GM19452 (cell line): ENCODE results near the gene FFAR3.
"Not testable (repeated sequence)": the region's sequence is repeated elsewhere in the genome, so short reads cannot be mapped to it uniquely, and the experiment has no call there.

ENCODE experiments used
- ATAC-seq: cut with Tn5 transposase; IDR thresholded peaks from one replicate; pipeline ENCODE4 v1.9.1; 2021; ENCODE audit not compliant: unreplicated experiment

Gene FFAR3

DNA sequence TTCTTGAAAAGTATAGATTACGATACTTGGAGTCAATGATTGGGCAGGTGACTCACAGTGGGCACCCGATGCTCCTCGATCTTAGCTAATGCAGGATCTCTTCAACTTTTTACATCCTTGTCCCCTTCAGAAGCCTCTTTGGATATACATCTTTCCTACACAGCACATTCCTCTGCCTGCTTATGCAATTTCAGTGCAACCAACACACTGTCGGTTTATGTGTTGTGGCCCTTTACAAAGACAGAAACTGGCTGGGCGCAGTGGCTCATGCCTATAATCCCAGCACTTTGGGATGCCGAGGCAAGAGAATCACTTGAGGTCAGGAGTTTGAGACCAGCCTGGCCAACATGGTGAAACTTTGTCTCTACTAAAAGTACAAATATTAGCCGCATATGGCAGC, 15.2 kb downstream of the FFAR3 start:
- no peak for ATAC-seq

DNA sequence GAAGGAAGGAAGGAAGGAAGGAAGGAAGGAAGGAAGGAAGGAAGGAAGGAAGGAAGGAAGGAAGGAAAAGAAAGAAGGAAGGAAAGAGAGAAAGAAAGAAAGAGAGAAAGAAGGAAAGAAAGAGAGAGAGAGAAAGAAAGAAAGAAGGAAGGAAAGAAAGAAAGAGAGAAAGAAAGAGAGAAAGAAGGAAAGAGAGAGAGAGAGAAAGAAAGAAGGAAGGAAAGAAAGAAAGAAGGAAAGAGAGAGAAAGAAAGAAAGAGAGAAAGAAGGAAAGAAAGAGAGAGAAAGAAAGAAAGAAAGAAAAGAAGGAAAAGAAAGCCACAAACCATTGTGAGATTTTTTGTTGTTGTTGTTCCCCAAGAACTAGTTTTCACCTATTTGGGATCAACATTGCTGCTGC, 15.8 kb downstream of the FFAR3 start:
- ATAC-seq = not testable (repeated sequence)

DNA sequence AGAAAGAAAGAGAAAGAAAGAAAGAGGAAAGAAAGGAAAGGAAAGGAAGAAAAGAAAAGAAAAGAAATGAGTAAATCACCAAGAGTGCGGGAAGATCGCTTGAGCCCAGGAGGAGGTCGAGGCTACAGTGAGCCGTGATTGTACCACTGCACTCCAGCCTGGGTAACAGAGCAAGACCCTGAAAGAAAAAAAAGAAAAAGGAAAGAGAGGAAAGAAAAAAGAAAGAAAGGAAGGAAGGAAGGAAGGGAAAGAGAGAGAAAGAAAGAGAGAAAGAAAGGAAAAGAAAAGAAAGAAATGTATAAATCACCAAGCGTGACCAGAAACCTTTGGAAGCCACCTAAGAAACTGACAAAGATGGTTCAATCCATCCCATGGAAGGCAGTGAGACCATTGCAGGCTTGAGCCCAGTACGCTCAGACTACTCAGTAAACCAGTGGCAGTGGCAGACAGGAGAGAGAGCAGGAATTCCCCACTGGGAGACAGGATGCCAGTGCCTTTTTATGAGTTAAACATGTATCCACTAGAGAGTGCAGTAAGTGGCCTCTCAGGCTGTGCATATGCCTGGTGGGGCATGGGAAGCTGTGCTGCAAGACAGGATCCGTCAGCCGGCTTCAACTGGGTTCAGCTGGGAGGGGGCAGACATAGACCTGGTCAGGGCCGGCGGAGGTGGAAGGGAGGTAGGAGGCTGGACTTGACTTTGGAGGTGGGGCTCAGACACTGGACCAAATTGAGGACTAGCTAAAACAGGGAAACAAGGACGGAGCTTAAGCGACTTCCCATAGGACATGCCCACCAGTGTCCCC, 17.4 kb downstream of the FFAR3 start:
- no peak for ATAC-seq

DNA sequence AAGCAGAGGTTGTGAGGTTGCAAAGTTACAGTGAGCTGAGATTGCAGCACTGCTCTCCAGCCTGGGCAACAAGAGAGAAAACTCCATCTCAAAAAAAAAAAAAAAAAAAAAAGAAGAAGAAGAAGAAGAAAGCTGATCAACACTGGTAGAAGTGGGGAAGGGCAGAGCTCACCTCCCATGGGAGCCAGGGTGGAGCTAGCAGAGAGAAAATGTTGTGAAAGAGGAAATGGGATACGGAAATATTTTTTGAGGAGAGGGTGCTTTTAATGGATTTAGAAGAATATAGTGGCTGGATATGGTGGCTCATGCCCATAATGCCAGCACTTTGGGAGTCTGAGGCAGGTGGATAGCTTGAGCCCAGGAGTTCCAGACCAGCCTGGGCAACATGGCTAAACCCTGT, 19.4 kb downstream of the FFAR3 start:
- no peak for ATAC-seq

DNA sequence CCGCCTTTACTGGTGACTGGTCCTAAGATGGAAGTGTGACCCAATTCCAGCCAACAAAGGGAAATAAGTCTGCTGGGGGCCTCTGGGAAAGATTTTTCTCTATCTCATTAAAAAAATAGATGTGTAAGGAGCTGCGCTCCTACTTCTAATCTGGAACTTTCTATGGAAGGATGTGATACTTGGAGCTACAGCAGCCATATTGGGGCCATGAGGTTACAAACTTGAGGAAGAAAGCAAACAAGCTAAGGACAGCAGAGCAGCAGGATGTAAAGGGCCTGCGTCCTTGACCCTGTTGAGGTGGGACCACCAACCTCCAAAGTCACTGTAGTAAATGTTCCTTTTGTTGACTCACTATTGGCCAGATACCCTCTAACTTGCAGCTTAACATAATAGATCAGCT, 20.1 kb downstream of the FFAR3 start:
- no peak for ATAC-seq

DNA sequence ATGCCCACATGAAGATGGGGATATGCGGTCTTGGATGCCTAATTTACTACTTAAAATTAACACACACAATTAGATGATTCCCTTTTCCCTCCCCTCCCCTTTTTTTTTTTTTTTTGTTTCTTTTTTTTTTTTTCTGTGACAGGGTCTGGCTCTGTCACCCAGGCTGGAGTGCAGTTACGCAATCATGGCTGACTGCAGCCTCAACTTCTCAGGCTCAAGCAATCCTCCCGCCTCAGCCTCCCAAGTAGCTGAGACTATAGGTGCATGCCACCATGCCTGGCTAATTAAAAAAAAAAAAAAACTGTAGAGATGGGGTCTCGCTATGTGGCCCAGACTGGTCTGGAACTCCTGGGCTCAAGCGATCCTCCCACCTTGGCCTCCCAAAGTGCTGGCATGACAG, 21.3 kb downstream of the FFAR3 start:
- not testable (repeated sequence) for ATAC-seq

DNA sequence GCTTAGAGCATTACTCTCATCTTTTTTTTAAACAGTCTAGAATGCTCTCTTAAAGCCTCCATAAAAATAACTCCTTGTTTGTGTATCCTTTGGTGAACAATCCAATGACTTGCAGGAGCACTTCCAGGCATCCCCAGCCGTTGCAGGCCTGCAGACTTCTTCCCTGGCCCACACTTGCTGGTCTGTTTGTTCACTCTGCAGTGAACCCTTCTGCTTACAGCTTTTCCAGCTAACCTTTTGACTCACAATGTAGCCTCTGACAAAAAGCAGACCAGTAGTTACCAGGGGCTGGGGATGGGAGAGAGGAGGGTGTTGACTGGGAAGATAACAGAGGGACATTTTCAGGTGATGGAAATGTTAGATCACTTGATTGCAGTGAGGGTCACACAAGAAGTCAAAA, 21.7 kb downstream of the FFAR3 start:
- no peak for ATAC-seq

DNA sequence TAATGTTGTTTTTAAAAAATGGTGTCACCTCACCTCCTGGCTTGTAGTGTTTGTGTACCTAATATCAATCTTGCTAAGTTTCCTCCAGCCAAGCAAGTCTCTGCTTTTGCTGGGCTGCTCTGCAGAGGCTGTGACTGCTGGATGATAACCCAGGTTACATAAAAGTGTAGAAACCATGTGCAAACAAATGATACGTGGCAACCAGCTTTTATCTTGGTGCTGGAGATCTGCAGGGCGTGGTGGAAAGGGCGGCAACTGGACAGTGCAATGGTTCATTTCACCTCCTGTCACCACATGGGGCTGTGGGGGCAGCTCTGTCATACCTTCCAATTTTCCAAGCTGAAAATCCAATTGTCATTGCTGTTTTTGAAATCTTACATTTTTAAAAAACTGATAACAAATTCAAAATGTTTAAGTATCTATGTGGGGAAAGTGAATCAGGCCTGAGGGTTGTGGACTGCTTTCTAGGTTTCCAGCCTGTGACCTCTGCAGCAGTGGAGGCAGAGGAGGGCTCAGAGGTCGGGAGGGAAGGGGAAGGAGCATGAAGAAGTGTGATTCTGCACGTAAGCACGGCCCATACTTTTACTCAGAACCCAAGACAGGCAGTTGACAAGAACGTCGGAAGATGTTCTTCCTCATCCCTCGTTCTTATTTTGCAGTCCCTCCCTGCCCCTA, 22.3 kb downstream of the FFAR3 start:
- ATAC-seq = no peak

DNA sequence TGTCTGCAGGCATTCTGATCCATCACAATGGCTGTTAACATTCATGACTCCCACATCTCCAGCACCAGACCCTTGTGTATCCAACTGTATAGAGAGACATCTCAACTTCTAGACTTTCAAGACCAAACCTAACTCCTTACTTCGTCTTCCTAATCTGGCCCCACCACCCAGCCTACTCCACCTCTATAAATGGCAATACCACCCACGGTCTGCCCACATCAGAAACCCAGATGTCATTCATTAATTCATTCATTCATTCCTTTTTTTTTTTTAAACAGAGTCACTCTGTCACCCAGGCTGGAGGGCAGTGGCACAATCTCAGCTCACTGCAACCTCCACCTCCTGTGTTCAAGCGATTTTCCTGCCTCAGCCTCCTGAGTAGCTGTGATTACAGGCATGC, 23.1 kb downstream of the FFAR3 start:
- no peak for ATAC-seq

DNA sequence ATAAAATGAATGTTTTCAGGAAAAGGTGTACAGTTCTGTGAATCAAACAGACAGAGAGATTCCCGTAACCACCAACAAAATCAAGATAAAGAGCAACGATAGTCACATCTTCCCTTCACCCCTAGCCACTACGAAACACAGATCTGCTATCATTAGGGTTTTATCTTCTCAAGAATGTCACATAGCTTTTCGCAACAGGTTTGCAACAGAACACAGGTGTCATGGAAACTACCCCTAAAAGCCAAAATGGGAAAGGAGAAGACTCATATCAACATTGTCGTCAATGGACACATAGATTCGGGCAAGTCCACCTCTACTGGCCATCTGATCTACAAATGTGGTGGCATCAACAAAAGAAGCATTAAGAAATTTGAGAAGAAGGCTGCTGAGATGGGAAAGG, 23.7 kb downstream of the FFAR3 start:
- ATAC-seq = no peak

DNA sequence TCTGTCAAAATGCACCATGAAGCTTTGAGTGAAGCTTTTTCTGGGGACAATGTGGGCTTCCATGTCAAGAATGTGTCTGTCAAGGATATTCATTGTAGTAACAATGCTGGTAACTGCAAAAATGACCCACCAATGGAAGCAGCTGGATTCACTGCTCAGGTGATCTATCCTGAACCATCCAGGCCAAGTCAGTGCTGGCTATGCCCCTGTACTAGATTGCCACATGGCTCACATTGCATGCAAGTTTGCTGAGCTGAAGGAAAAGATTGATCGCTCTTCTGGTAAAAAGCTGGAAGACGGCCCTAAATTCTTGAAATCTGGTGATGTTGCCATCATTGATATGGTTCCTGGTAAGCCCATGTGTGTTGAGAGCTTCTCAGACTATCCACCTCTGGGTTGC, 25.3 kb downstream of the FFAR3 start:
- no peak for ATAC-seq

DNA sequence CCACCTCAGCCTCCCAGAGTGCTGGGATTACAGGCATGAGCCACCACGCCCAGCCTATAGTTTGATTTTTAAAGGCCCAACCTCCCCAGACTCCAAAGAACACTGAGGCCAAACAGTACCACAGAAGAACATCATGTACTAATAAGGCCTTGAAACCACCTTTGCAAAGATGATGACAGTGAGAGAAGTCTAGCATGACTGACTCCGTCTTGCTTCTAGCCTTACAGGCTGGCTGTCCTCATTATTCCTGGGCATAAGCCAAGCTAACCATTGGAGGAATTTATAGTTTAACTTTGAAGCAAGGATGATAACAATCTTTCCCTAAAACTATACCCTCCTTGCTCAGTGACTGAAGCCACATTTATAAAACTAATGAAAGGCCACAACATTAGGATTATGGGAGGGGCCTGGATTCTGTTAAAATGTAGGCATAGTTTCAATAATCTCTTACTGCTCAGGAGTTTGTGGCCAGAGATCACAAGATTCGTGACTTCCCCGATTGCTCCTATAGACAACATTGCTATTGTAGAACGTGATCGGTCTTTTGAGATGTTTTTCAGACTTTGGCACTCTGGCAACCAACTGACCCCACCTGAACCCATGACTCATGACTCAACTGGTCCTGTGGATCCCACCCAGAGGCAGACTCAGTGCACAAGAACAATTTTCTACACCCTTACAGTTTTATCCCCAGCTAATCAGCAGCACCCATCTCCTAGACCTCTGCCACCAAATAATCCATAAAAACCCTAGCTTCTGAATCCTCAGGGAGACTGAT, 30.2 kb downstream of the FFAR3 start:
- ATAC-seq = no peak

DNA sequence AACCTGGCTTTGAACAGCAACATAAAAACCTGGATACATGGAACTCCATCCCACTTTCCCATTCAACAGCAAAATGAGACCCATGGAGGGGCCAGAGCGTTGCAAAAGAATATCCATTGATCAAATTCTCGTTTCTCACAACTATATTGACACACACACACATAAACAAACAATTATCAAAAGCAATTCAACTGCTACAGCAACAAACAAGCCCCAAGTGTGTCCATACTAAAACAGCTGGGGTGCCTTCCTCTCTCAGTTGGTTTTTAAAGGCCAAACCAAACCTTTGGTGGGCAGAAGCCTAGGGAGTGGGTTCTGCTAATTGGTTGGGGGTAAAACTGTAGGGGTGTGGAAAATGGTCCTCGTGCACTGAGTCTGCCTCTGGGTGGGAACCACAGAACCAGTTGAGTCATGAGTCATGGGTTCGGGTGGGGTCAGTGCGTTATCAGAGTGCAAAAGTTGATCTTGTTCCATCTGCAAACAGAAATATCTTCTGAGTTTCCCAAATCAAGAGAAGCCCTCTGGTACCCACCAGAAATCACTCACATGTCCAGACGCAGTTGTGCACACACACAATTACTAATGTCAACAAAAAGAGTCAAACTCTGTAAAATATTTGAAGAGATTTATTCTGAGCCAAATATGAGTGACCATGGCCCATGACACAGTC, 31.1 kb downstream of the FFAR3 start:
- no peak for ATAC-seq

DNA sequence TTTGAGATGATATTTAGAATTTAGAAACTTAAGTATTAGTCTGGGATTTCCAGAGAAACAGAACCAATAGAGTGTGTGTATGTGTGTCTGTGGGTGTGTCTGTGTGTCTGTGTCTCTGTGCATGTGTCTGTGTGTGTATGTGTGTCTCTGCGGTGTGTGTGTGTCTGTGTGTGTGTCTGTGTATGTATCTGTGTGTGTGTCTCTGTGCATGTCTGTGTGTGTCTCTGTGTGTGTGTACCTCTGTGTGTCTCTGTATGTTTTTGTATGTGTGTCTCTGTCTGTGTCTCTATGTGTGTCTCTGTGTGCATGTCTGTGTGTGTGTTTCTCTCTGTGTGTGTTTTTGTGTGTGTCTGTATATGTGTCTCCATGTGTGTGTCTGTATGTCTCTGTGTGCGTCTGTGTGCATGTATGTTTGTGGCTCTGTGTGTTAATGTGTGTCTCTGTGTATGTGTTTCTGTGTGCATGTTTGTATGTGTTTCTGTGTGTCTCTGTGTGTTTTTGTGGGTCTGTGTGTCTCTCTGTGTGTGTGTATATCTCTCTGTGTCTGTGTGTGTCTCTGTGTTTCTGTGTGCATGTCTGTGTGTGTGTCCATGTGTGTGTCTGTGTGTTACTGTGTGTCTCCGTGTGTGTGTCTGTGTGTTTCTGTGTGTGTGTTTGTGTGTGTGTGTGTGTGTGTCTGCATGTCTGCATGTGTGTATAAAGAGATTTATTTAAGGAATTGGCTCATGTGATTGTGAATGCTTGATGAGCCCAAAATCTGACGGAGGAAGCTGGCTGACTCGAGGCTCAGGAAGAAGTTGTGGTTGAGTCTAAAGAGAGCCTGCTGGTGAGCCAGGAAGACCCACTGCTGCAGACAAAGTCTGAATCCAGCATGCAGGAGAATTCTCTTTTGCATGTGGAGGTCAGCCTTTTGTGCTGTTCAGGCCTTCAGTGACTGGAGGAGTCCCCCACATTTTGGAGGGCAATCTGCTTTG, 34.8 kb downstream of the FFAR3 start:
- ATAC-seq = no peak

DNA sequence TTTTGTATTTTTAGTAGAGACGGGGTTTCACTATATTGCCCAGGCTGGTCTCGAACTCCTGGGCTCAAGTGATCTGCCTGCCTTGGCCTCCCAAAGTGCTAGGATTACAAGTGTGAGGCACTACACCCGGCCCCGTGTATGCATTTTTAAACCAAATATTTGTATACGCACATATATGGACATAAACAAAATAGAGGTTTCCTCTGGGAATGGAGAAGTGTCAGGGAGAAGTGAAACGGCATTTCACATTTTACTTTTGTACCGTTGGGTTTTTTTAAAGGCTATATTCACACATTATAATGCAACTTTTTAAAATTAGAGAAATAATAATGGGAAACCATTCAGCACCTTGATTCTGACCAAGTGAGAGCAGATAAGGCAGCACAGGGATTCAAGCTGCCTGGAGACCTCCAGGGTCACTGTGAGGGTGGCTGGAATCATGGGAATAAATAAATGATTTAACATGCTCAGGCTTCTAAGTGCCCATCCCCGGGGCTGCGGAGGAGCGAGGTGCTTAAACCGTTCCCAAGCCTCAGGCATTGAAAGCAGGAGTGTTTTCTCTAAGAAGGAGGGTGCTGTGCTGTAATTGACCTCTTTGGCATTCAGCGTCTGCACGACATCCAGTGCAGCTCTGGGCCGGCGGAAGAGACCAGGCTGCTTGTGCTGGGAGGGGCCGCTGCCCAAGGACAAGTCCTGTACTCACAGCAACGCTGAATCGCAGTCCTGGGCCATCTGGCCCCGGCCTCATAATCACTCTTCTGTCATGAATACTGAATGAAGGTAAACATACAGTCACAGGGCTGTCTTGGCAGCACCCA, 37.3 kb downstream of the FFAR3 start:
- ATAC-seq = no peak

DNA sequence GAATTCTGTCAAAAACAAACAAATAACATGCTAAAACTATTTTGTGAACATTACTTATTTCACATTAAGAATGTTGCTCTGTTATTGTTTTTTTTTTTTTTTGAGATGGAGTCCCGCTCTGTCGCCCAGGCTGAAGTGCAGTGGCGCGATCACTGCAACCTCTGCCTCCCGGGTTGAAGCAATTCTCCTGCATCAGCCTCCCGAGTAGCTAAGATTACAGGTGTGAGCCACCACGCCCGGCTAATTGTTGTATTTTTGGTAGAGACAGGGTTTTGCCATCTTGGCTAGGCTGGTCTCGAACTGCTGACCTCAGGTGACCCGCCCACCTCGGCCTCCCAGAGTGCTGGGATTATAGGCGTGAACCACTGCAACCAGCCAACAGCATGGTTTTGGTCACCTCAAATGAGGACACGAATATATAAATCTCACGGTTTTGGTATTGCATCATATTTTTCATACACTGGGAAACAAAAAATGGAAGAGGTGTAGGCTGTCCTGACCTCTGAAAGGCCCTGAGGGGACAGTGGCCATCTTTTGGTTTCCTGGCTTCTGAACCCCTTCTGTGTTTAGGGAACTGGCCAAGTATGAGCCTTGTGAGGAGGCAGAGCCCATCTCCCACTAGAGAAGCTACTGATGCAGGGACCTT, 38.1 kb downstream of the FFAR3 start:
- no peak for ATAC-seq

DNA sequence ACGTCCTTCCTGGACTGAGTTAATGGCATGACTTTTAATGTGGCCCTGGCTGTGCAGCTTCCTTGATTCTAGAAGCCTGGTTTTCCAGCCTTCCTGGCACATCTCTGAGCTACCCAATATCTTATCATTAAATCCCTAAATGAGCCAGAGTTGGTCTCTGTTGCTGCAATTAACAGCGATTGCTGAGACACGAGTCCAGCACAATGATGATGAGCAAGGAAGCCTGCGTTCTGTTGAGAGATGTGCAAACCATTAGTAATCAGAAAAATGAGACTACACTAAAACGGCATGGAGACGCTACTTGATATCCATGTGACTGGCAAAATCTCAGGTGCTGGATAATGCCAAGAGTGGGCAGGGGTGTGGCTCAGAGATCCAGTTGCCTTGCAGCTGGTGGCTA, 38.8 kb downstream of the FFAR3 start:
- ATAC-seq = no peak

DNA sequence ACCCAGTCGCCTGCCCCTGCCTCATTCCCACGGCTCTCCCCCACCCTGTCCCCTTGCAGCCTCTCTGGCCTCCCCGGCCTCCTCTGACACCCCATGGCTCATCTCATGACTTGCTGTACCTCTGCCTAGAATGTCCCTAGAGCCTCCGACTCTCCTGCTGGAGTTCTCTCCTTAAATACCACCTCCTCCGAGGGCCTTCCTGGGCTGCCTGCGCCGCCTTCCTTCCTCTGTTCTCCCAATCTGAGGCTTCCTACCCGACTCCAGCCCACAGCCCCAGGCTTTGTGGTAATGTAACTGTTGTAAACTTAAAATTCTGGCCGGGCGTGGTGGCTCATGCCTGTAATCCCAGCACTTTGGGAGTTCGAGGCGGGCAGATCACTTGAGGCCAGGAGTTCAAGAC, 40.3 kb downstream of the FFAR3 start:
- no peak for ATAC-seq

DNA sequence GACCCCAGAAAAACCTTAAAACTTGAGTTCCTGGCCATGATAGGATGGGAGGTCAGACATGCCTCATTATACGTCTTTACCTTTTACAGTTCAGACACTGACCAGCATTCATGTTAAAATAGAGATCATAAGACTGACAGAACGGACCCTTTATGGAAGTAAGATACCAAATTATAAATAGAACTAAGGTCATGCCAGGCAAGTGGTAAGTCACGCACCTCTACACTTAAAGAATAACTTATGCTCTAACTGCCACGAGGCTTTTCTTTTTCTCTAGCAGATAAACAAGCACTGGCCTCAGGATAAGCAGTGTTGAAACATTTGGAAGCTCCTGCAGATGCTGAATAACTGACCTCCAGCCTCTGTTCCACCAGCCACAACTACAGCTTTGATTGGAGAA, 41.0 kb downstream of the FFAR3 start:
- no peak for ATAC-seq
